H1 (cell line): ENCODE data around the gene GALNT2.

Experiments
- ASH2L ChIP-seq: fragments of 200-600, 300-600 bp; sonication (generic); IDR thresholded peaks from one replicate; pipeline ENCODE4 v1.7.1; 2017; ENCODE audit warnings: low read length
- CHD2 ChIP-seq: IDR thresholded peaks from 2 replicates; pipeline ENCODE4 v1.6.1; 2012; ENCODE audit warnings: low read length, improper control_type of control experiment
- CREB1 ChIP-seq: IDR thresholded peaks from 2 replicates; pipeline ENCODE4 v1.6.1; 2012; ENCODE audit warnings: inconsistent platforms
- EZH2 ChIP-seq: fragments of 200-600 bp; sonication (generic); IDR thresholded peaks from 2 replicates; pipeline ENCODE4 v1.7.1; 2012; ENCODE audit warnings: low read depth, mild to moderate bottlenecking, moderate library complexity, low read length, inconsistent platforms; ENCODE audit not compliant: severe bottlenecking
- HDAC2 ChIP-seq, 2 experiments: fragments of 300-600 bp in 1 of 2; sonication (generic) in 1 of 2; IDR thresholded peaks; 2 replicates each; pipeline ENCODE4 v1.6.1; 2011 to 2012; ENCODE audit warnings: low read depth in 2 of 2, low read length in 2 of 2, mild to moderate bottlenecking in 2 of 2, moderate library complexity in 2 of 2, borderline replicate concordance in 1 of 2, inconsistent platforms in 1 of 2
- NRF1 ChIP-seq: IDR thresholded peaks from 2 replicates; pipeline ENCODE4 v1.6.1; 2011; ENCODE audit warnings: mild to moderate bottlenecking, low read depth, low read length, improper control_type of control experiment
- POLR2A ChIP-seq, 2 experiments: IDR thresholded peaks; 1 replicate in 1 of 2; 2 replicates in 1 of 2; pipeline ENCODE4 v1.6.1; 2011; ENCODE audit warnings: low read depth in 2 of 2, low read length in 2 of 2, mild to moderate bottlenecking in 2 of 2; ENCODE audit errors: control extremely low read depth in 1 of 2
- POLR2AphosphoS5 ChIP-seq: IDR thresholded peaks from 2 replicates; pipeline ENCODE4 v1.6.1; 2011; ENCODE audit warnings: low read depth, low read length
- RFX5 ChIP-seq: IDR thresholded peaks from 2 replicates; pipeline ENCODE4 v1.6.1; 2011; ENCODE audit warnings: low read depth, low read length, improper control_type of control experiment, borderline replicate concordance
- TF ChIP-seq, protein P1 (sequence below): IDR thresholded peaks from 2 replicates; pipeline ENCODE4 v1.6.1; 2012; ENCODE audit warnings: inconsistent platforms
- TF ChIP-seq, protein P2 (sequence below), 3 experiments: IDR thresholded peaks; 1 replicate in 2 of 3; 2 replicates in 1 of 3; pipeline versions ENCODE4 v1.5.1 to v1.6.1; 2011; ENCODE audit warnings: low read length in 3 of 3, mild to moderate bottlenecking in 3 of 3, inconsistent platforms in 2 of 3, low read depth in 1 of 3, moderate library complexity in 1 of 3; ENCODE audit not compliant: insufficient read depth in 1 of 3; ENCODE audit errors: control extremely low read depth in 1 of 3
- TF ChIP-seq, protein P3 (sequence below): IDR thresholded peaks from 2 replicates; pipeline ENCODE4 v1.6.1; 2011; ENCODE audit warnings: low read length, improper control_type of control experiment

DNA sequence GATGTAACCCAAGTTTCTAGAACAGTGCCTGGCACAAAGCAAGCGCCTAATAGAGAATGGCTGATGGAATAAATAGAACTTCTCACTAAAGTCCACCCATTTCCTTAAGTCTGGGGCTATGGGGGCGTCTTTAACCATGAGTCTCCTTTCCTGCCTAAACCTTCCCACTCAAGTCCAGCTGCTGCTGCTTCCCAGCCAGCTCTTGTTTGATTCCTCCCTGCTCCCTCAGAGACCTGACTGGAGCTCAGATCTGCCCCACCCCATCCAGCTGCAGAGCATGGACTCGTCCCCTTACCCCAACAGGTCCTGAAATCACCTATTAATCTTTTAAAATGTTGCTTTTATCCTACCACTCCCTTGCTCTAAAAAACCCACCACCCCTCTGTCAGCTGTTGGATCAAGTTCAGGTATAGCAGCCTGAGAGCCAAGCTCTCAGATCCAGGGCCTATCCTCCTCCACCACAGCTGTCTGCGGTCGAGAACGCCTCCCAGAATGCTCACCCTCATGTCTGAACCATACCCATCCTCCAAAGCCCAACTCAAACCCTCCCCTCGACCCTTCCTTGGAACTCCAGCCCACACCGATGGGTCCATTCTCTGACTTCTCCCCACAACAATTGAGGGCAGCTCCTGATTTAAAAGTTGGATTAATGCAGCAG is 12.8 kb upstream of the GALNT2 start:
- TF ChIP-seq, protein P1, sequence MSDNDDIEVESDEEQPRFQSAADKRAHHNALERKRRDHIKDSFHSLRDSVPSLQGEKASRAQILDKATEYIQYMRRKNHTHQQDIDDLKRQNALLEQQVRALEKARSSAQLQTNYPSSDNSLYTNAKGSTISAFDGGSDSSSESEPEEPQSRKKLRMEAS: no peak
- TF ChIP-seq, protein P2, sequence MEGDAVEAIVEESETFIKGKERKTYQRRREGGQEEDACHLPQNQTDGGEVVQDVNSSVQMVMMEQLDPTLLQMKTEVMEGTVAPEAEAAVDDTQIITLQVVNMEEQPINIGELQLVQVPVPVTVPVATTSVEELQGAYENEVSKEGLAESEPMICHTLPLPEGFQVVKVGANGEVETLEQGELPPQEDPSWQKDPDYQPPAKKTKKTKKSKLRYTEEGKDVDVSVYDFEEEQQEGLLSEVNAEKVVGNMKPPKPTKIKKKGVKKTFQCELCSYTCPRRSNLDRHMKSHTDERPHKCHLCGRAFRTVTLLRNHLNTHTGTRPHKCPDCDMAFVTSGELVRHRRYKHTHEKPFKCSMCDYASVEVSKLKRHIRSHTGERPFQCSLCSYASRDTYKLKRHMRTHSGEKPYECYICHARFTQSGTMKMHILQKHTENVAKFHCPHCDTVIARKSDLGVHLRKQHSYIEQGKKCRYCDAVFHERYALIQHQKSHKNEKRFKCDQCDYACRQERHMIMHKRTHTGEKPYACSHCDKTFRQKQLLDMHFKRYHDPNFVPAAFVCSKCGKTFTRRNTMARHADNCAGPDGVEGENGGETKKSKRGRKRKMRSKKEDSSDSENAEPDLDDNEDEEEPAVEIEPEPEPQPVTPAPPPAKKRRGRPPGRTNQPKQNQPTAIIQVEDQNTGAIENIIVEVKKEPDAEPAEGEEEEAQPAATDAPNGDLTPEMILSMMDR (IDR thresholded peaks at IDR 0.05; ENCODE audit: control extremely low read depth in 1 of 3, insufficient read depth in 1 of 3, low read depth in 1 of 3, low read length in 3 of 3): no peak
- TF ChIP-seq POLR2A (IDR thresholded peaks at IDR 0.05; ENCODE audit: control extremely low read depth in 1 of 2, low read depth in 2 of 2, low read length in 2 of 2): no peak
- no peak for TF ChIP-seq CHD2
- TF ChIP-seq POLR2AphosphoS5: no peak
- no peak for TF ChIP-seq CREB1
- no peak for TF ChIP-seq HDAC2 (IDR thresholded peaks at IDR 0.05; ENCODE audit: borderline replicate concordance in 1 of 2, low read depth in 2 of 2, low read length in 2 of 2)
- TF ChIP-seq, protein P3, sequence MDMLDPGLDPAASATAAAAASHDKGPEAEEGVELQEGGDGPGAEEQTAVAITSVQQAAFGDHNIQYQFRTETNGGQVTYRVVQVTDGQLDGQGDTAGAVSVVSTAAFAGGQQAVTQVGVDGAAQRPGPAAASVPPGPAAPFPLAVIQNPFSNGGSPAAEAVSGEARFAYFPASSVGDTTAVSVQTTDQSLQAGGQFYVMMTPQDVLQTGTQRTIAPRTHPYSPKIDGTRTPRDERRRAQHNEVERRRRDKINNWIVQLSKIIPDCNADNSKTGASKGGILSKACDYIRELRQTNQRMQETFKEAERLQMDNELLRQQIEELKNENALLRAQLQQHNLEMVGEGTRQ: no peak
- TF ChIP-seq NRF1: no peak
- TF ChIP-seq ASH2L: no peak
- TF ChIP-seq EZH2: no peak
- TF ChIP-seq RFX5: no peak
